Sigmoid colon (tissue), 4 donors: ENCODE results near the gene PCSK9.

Experiments used
- CTCF ChIP-seq, 4 experiments: fragments of 450-650 bp in 3 of 4; fragments of 200-600 bp in 1 of 4; IDR thresholded peaks; one replicate each; pipeline ENCODE4 v1.5.1; 2016 to 2019; ENCODE audit warnings: antibody characterized with exemption in 4 of 4, mild to moderate bottlenecking in 3 of 4, moderate library complexity in 2 of 4
- POLR2A ChIP-seq, 2 donors: fragments of 450-650 bp; IDR thresholded peaks; one replicate each; pipeline ENCODE4 v1.6.1; 2016; ENCODE audit warnings: antibody characterized with exemption in 2 of 2, mild to moderate bottlenecking in 2 of 2, moderate library complexity in 2 of 2
- POLR2AphosphoS5 ChIP-seq, 4 donors: sonication (generic); formaldehyde crosslinking; IDR thresholded peaks; one replicate each; pipeline ENCODE4 v1.6.1; 2017; ENCODE audit warnings: antibody characterized with exemption in 4 of 4

- TF ChIP-seq POLR2A (IDR thresholded peaks at IDR 0.05) (no peak), CTCF (IDR thresholded peaks at IDR 0.05) (no peak), POLR2AphosphoS5 (IDR thresholded peaks at IDR 0.05) (no peak)
Observed at GRCh38 chr1:55045430-55045829, 6.1 kb downstream of the PCSK9 start.
